AG10803 (cell line): Measurements from ENCODE around the gene DRD2.

ENCODE experiments used
- DNase-seq: peaks from one replicate; pipeline ENCODE4 v3.0.0; 2010; ENCODE audit warnings: low read depth
- H3K4me3 ChIP-seq: 2 replicates; pipeline ENCODE4 v1.5.1; 2011; ENCODE audit warnings: mild to moderate bottlenecking, low read length, control low read depth
- CTCF ChIP-seq: conservative IDR thresholded peaks from 2 replicates; pipeline ENCODE4 v1.5.1; 2011; ENCODE audit warnings: mild to moderate bottlenecking, low read length, control low read depth, inconsistent platforms

The DRD2 gene

DNA sequence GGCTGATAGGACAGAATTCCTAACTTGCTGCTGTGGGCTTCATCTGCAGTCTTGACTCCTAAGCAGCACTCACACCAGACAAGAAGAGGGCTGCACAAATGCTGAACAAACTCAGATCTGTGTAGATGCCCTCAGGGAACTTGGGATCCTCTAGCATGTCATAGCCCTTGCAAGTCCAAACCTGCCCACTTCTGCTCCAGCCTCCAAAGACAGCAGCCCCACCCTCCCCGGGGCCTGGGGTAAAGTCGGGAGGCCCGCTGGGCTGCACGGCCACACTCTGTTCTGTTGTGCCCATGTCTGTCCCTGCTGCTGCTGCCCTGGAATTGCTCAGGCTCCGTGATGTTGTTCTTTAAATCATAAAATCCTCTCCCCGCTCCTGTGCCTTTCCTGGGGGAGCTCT lies 28.3 kb downstream of the DRD2 start:
- no peak overlapping the region for H3K4me3 ChIP-seq
- no peak for DNase-seq
- TF ChIP-seq CTCF = no peak

- DNase-seq = no peak
Observed at GRCh38 chr11:113446112-113446511, 29.1 kb downstream of the DRD2 start.

DNA sequence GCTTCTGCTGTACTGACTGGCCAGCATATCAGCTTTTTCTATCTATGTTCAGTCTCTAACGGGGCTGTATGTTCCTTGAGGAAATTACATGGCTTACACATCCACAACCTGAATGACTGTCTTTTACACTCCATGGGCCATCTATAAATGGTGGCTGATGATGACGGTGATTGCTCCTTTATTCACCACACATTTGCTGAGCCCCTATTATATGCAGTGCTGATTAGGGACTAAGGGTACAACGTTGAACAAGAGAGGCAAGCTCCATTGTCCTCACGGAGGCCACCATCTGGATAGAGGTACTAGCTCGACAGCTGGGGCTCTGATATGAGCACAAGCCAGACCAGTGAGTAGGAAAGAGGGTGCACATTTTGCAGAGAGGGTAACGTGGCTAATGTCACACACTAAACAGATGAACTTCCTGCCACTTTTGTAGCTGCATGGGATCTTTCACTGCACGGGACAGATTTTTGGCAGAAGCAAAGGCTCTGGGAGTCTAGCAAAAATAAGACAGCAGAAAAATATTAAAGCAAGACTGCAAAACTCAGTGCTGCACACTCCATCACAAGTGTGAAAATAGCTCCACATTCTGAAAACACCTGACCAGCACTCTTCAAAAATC lies 30.6 kb downstream of the DRD2 start:
- no peak overlapping the region for H3K4me3 ChIP-seq
- DNase-seq = no peak
- TF ChIP-seq CTCF = no peak

More at GRCh38 chr11:113446112-113446511, 29.1 kb downstream of the DRD2 start:
- no peak for TF ChIP-seq CTCF
- no peak overlapping the region for H3K4me3 ChIP-seq

GRCh38 chr11:113440816-113441215 lies 34.4 kb downstream of the DRD2 start:
- no peak for TF ChIP-seq CTCF
- no peak overlapping the region for H3K4me3 ChIP-seq
- DNase-seq = no peak

DNA sequence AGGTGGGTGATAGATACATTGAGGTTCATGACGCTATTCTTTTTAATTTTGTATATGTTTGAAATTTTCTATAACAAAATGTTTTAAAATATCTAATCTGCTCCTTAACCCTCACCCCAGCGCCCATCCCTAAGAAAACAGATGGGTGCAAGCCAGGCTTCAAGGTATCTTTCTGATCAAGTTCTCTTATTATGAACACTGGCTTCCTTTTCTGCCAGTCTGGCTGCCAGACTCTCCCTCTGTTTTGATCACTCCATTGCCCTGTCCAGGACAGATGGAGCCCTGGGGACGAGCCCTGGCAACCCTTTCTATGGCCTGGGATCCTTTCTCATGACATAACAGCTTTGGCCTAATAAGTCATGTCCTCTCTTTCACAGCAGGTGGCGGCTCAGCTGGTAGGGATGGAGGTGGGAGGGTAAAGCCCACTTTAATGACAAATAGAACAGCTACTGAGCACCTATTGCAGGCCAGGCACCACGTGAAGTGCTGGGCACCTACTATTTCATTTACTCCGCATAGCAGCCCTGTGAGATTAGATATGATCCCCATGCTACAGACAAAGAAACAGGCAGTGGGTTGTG lies 38.4 kb downstream of the DRD2 start:
- no peak overlapping the region for H3K4me3 ChIP-seq
- no peak for TF ChIP-seq CTCF
- no peak for DNase-seq

DNA sequence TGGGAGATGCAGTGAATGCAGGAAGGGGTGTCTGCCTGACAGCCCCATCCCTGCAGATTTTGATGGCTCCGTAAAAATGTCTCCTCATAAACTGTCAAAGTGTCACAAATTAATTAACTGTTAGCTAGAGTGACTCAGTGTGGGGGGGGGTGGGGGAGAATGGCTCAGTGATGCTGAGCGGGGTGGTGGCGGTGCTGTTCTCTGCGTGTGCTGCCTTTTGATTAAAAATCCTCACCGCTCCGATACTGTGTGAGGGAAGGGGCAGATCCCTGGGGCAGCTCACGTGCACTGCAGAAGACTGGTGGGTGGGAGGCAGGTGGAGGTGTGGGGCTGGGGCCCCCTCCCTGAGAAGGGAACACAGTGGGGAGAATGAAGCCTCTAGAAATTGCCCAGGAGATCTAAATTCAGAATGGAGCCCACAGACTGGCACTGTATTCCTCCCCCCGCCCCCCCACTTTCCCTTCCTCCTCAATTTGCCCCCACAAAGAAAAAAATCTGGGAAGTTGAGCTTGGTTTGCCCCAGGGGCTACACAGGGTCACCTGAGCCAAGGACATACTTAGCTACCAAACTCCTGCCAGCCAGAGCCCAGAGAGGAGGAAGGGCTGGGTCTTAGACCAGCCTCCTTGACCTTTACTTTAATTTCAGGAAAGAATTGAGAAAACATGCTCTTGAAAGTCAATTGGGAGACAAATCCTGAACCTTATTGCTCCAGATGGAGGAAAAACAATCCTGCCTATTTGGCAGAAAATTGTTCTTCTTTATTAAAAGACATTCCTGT lies 39.8 kb downstream of the DRD2 start:
- TF ChIP-seq CTCF = no peak
- DNase-seq = no peak
- no peak overlapping the region for H3K4me3 ChIP-seq

GRCh38 chr11:113431746-113432145 lies 43.5 kb downstream of the DRD2 start:
- no peak for TF ChIP-seq CTCF
- DNase-seq = no peak
- H3K4me3 ChIP-seq = no peak overlapping the region
